Testis (tissue), 3 donors: ENCODE data around the gene NET1. TPM values are rescaled to one million over a fixed set of nuclear protein-coding genes. Genes with fewer than 3 reads are reported as not detected.
"Not testable (repeated sequence)": the region's sequence is repeated elsewhere in the genome, so short reads cannot be mapped to it uniquely, and the experiment has no call there.

Source experiments
- DNase-seq: peaks from one replicate; pipeline ENCODE4 v3.0.0-alpha.2; 2019
- H3K27ac ChIP-seq, 2 donors: fragments of 200-600 bp; sonication (generic); one replicate each; pipeline ENCODE4 v1.5.1; 2019
- H3K27me3 ChIP-seq: fragments of 200-600 bp; sonication (generic); one replicate; pipeline ENCODE4 v1.5.1; 2019
- H3K36me3 ChIP-seq: fragments of 200-600 bp; sonication (generic); one replicate; pipeline ENCODE4 v1.5.1; 2017; ENCODE audit warnings: low read depth; ENCODE audit errors: missing control alignments
- H3K4me1 ChIP-seq: fragments of 200-600 bp; sonication (generic); one replicate; pipeline ENCODE4 v1.5.1; 2019
- H3K4me3 ChIP-seq, 2 donors: fragments of 200-600 bp; sonication (generic); one replicate each; pipeline ENCODE4 v1.5.1; 2017 to 2019
- H3K9me3 ChIP-seq: fragments of 200-600 bp; sonication (generic); one replicate; pipeline ENCODE4 v1.5.1; 2017
- CTCF ChIP-seq, 3 experiments: fragments of 450-650 bp in 2 of 3; fragments of 200-600 bp in 1 of 3; sonication (generic) in 1 of 3; IDR thresholded peaks; one replicate each; pipeline ENCODE4 v1.5.1; 2016 to 2019; ENCODE audit warnings: antibody characterized with exemption in 3 of 3, mild to moderate bottlenecking in 2 of 3, moderate library complexity in 1 of 3
- POLR2A ChIP-seq: fragments of 450-650 bp; IDR thresholded peaks from one replicate; pipeline ENCODE4 v1.6.1; 2017; ENCODE audit warnings: antibody characterized with exemption, mild to moderate bottlenecking, moderate library complexity
- WGBS, 2 donors: methylation state at CpG; one replicate each; pipeline ENCODE4 v1.1.5; 2018; 5-methylcytosine and 5-hydroxymethylcytosine counted together
- intact Hi-C: fragments of 100-400 bp; cut with DNase I; formaldehyde crosslinking; loops from one replicate; pipeline ENCODE4 v1.15.1; 2023; ENCODE audit warnings: low total_unique reads
- polyA plus RNA-seq: library from polyadenylated mRNA; stranded (reverse); fragments of 350-450 nt; fragmentation: Illumina TruSeq; extraction: RNeasy Lipid Tissue Mini Kit (QIAGEN cat#74804); gene quantifications from one replicate; pipeline ENCODE4 v1.2.3, GENCODE V29; 2014; ENCODE audit warnings: low read depth, low replicate concordance; ENCODE audit not compliant: insufficient read depth
- total RNA-seq, 2 donors: library from RNA; depleted of rRNA; stranded (reverse); fragments of >200 nt; gene quantifications; one replicate each; pipeline ENCODE4 v1.2.3, GENCODE V29; 2016

The NET1 gene
- total and polyA plus RNA-seq, 3 donors from 2014 or later = 29.7 to 40.7 (median 39.9) TPM

DNA sequence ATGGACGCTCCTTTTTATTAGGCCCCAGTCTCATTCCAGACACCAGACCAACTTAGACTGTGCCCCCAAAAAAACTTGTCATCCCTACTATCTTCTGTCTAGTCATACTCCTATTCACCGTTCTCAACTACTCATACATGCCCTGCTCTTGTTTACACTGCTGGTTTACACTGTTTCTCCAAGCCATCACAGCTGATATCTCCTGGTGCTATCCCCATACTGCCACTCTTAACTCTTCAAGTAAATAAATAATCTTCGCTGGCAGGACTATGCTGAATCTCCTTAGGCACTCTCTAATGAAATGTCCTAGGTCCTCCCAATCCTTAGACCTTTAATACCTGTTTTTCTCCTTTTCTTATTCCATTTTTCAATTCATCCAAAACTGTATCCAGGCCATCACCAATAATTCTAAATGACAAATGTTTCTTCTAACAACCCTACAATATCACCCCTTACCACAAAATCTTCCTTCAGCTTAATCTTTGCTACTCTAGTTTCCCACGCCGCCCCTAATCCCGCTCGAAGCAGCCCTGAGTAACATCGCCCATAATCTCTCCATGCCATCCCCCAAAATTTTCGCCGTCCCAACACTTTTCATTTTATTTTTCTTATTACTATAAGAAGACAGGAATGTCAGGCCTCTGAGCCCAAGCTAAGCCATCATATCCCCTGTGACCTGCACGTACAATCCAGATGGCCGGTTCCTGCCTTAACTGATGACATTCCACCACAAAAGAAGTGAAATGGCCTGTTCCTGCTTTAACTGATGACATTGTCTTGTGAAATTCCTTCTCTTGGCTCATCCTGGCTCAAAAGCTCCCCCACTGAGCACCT lies 63.8 kb downstream of the NET1 start:
- DNase-seq, intact Hi-C loops: not testable (repeated sequence)
- WGBS, 2 donors = 93 to 97% methylated on average over 12 of the region's 12 CpGs

GRCh38 chr10:5476918-5477525 lies 64.7 kb downstream of the NET1 start:
- 89 to 94% methylated on average over 13 of the region's 13 CpGs for WGBS, 2 donors
- Histone ChIP-seq H3K4me1 (no peaks in the 10 kb centered on the region), H3K27ac (no peak overlapping the region), H3K27me3 (no peaks in the 10 kb centered on the region), H3K4me3 (no peak overlapping the region), H3K36me3 (no peaks in the 10 kb centered on the region), H3K9me3 (no peaks in the 10 kb centered on the region)
- TF ChIP-seq POLR2A = no peak
- TF ChIP-seq CTCF (IDR thresholded peaks at IDR 0.05) = no peak
- intact Hi-C loops = no loop called here
- no peak for DNase-seq

More for the DNA sequence above, 63.8 kb downstream of the NET1 start:
- not testable (repeated sequence) for H3K4me3 ChIP-seq, H3K27me3 ChIP-seq, H3K27ac ChIP-seq, H3K9me3 ChIP-seq, H3K36me3 ChIP-seq, H3K4me1 ChIP-seq

- no peaks in the 10 kb centered on the region for H3K36me3 ChIP-seq
- no peak overlapping the region for H3K4me3 ChIP-seq
- H3K27ac ChIP-seq = no peak overlapping the region
- intact Hi-C loops = no loop called here
- H3K9me3 ChIP-seq = no peaks in the 10 kb centered on the region
- 71 to 82% methylated on average over 6 to 11 of the region's 11 CpGs for WGBS, 2 donors
- H3K4me1 ChIP-seq = no peaks in the 10 kb centered on the region
- TF ChIP-seq CTCF (IDR thresholded peaks at IDR 0.05) (no peak), POLR2A (no peak)
- DNase-seq = no peak
- H3K27me3 ChIP-seq = no peaks in the 10 kb centered on the region
Measured at GRCh38 chr10:5477948-5478693, 65.8 kb downstream of the NET1 start.

DNA sequence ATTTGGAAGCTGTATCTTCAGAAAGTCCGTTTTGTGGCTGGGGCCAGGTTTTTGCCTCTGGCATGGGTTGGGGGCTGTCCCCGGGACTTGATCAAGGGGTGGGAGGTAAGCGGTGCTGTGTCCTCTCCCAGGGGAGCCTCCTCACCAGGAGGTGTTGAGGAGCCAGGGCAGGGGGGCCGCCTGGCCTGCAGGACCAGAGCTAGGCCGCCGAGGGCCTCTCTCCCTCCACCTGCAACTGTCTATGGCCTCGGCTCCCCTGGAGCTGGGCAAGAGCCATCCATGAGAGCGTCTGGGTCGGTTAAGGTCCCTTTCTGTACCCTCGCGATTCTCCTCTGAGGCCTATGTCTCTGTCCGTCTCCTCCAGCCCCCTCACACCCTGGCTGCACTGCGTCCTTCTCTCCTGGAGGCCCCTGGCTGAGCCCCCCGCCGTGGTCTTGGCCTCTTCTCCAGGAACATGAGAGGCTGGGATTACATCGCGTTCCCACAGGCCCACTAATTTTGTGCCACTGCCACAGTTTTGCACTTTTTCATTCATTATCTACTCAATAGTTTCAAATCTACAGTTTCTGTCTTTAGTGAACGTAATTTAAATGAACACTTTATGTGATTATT lies 66.4 kb downstream of the NET1 start:
- no peak for DNase-seq
- H3K4me1 ChIP-seq = no peaks in the 10 kb centered on the region
- no peak overlapping the region for H3K27ac ChIP-seq
- intact Hi-C loops = no loop called here
- no peaks in the 10 kb centered on the region for H3K36me3 ChIP-seq
- H3K4me3 ChIP-seq = no peak overlapping the region
- TF ChIP-seq CTCF (IDR thresholded peaks at IDR 0.05) (no peak), POLR2A (no peak)
- 78 to 82% methylated on average over 14 to 18 of the region's 18 CpGs for WGBS, 2 donors
- no peaks in the 10 kb centered on the region for H3K9me3 ChIP-seq
- no peaks in the 10 kb centered on the region for H3K27me3 ChIP-seq
